CD1c-positive myeloid dendritic cell (primary cell): ENCODE data around the gene DUOX1.

Experiments used
- DNase-seq: peaks from one replicate; pipeline ENCODE4 v3.0.0-alpha.2; 2016; ENCODE audit errors: extremely low spot score

Gene DUOX1

DNA sequence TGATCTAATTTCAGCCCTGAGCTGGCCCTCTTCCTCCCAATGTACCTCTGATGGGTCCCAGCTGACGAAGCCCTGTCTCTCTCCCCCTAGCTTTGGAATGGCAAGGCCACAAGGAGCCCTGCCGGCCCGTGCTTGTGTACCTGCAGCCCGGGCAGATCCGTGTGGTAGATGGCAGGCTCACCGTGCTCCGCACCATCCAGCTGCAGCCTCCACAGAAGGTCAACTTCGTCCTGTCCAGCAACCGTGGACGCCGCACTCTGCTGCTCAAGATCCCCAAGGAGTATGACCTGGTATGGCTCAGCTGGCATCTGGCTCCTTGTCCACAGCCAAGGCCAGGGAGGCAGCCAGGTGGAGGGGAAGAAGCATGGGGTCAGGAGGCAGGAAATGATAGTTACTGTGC lies 14.2 kb downstream of the DUOX1 start:
- DNase-seq = no peak

DNA sequence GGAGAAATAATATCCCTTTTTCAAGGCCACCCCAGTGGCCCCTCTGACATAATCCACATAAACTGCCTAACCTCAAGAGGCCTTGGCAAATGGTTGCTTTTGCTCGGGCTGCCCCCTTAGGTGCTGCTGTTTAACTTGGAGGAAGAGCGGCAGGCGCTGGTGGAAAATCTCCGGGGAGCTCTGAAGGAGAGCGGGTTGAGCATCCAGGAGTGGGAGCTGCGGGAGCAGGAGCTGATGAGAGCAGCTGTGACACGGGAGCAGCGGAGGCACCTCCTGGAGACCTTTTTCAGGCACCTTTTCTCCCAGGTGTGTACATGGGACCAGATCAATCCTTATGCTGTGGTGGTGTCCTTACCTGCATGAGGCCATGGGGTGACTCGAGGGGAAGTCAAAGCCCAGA lies 15.0 kb downstream of the DUOX1 start:
- no peak for DNase-seq

DNA sequence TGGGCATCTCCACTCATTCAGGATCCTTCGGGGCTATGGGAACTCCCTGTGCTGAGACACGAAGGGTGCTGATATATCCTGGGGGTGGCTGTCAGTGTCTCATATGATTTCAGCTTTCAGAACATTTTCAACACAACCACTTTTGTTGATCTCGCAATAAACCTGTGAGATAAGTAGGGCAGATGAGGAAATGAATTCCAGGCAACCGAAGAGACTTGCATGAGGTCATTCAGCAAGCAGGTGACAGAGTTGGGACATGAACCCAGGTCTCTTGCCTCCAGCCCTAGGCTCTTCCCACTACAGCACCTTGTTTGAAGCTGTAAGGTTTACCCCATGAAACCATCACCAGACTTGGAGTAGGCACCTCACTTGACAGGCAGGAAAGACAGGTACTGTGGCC lies 16.6 kb downstream of the DUOX1 start:
- no peak for DNase-seq

GRCh38 chr15:45147606-45148005 lies 17.8 kb downstream of the DUOX1 start:
- no peak for DNase-seq

DNA sequence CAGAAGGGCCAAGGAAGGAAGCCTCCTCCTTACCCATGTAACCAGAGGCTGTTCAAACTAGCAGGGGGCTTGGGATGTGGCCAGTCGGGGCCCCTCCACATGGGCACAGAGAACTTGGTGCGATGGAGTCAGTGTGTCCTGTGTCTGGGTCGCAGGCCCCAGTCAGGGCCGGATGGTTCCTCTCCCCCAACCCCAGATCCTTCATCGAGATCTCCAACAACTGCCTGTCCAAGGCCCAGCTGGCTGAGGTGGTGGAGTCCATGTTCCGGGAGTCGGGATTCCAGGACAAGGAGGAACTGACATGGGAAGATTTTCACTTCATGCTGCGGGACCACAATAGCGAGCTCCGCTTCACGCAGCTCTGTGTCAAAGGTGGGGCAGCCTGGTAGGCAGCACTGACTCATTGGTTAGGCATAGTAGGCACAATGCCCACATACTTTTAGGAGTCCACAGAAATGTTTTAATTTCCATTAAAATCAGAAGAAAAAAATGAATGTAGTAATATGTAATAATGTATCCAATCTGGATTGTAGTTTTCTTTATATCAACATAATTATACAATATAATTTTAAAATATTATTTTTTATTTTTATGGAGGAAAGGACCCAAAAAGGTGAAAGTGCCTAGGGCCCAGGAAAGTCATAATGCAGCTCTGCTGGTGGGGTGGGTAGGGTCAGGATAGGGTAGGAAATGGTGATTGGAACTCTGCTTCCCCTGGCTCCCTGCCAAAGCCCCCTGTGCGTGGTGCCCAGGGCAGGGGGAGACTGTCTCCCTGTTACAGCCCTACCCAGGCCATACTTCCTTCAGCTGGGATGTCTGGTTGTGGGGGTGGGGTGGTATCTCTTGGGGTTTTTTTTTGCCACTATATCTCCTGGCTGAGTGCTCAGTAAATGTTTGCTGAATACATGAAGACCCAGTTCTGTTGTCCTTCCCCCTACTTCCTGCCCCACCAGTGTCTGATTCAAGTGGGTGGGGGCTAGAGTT lies 18.6 kb downstream of the DUOX1 start:
- no peak for DNase-seq

DNA sequence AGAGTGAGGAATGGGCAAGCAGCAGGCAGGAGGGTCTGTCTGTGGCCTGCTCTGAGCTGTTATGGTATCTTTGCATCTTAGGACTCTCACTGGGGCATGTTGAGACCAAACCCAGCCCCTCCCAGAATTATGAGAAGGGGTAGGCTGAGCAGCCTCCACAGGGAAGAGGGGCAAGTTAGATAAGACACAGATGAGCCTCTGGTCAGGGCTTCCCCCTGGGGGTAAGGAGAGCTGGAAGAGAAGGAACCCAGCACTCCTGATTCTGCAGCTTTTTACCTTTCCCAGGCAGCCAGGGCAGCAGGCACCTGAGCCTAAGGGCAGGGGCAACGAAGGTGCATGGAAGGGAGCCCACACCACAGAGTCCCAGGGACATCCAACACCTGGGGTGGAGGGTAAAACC lies 19.3 kb downstream of the DUOX1 start:
- DNase-seq = no peak

GRCh38 chr15:45150481-45150880 lies 20.7 kb downstream of the DUOX1 start:
- DNase-seq = no peak

GRCh38 chr15:45150997-45151396 lies 21.2 kb downstream of the DUOX1 start:
- DNase-seq = no peak

GRCh38 chr15:45151998-45152828 lies 22.4 kb downstream of the DUOX1 start:
- DNase-seq = no peak

- DNase-seq = no peak
These were observed 25.9 kb downstream of the DUOX1 start for GRCh38 chr15:45155739-45156138.

DNA sequence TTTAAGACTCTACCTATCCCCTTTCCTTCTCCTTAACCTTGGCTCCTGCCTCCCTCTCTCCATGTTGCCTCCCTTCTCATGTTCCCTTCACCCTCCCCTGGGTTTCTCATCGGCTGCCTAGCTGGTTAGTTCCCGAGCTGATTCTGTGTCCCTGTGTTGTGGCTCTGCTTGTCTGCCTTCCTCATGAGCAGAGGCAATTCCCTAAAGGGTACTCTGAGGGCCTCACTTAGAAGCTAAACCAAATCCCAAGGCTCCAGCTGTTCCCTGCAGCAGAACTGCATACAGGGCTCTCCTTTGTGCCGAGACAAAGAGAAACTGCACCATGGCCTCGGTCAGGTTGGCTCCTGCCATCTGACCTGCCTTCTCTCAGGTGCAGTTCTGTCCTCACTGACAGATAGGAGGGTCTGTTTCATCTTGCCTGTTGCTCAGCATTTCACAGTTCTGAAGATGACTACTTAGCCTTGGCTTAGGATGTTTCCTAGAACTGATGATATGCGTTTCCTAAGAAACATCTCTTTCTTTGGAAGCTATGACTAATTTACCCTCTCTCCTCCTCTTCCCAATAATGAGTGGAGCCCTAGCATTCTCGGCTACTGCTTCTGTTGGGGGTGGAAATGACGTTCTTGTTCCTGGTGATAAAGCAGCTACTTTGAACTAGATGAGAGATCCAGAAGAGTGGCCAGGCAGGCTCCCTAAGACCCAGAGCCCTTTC lies 27.1 kb downstream of the DUOX1 start:
- peak; percentile 79 for DNase-seq

DNA sequence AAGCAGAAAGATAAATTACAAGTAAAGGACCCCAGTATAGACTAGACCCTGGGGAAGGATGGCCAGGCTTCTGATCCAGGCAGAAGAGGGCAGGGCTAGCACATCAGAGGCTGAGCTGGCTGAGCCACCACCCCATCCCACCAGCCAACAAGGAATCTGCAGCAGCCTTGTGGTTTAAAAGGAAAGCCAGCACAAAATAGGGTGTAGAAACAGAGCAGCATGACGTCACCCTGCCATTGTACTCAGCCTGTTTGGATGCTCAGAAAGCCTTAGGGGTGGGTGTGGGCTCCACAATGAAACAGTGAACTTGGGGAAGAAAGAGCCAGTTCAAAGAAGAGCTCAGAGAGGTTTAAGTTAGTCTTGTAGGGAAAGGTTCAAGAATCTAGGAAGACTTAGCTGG lies 28.2 kb downstream of the DUOX1 start:
- DNase-seq = peak; percentile 75

- DNase-seq = no peak
These were observed 31.9 kb downstream of the DUOX1 start for GRCh38 chr15:45161666-45162065.

DNA sequence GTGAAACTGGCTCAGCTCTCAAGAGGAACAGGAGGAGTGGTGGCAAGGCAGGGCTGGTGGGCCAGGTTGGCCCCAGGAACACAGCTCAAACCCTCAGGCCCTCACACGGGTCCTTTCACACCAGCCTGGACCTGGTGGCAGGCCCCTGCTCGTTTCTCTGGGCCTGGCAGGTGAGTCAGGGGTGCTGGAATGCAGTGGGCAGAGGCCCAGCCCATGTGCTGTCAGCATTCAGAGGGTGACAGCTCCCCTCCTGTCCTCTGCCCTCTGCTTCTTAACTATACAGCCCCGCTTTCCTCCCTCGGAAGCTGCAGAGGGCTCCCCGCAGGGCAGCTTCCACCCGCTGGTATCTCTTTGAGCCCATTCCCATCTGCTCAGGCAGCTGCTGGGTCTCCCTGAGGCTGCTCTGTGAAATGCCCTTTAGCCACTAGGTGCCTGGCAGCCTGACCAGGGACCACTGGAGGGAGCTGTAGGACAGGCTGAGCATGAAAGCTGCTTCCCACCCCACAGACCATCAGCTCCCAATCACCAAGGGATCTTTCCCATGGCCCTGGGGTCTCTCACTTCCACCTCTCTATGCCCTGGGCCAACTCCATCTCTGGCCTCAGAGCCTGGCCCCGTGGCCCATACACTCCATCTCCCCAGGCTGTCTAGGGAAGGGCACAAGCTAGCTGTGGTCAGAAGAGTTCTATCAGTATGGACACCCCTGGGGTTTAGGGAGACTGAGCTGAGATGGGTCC lies 33.1 kb downstream of the DUOX1 start:
- peak; percentile 81 for DNase-seq

- no peak for DNase-seq
These were observed 33.7 kb downstream of the DUOX1 start for GRCh38 chr15:45163508-45163856.

DNA sequence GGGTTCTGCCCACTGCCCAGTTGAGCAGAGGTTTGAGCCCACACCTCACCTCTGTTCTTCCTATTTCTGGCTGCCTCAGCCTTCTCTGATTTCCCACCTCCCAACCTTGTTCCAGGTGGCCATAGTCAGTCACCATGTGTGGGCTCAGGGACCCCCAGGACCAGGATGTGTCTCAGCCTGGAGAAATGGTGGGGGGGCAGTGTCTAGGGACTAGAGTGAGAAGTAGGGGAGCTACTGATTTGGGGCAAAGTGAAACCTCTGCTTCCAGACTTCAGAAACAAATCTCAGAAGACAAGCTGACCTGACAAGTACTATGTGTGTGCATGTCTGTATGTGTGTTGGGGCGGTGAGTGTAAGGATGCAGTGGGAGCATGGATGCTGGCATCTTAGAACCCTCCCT lies 35.1 kb downstream of the DUOX1 start:
- no peak for DNase-seq

DNA sequence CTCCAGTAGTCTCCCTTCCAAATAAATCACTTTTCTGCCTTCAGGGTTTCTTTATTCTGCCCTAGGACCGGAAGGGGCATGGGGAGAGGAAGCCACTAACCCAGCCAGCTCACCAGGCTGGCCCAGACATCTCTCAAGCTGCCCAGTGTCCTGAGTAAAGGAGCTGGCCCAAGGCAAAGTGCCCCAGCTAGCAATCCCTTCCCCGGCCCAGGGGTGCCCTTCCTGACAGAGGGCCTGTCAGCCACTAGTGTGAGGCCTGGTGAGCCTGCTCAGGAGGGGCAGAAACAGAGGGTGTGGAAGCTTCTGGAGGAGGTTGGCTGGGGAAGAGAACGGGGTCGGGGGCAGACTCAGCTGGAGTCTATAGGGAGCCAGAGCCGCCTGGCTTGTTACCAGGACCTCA lies 35.7 kb downstream of the DUOX1 start:
- DNase-seq = no peak

DNA sequence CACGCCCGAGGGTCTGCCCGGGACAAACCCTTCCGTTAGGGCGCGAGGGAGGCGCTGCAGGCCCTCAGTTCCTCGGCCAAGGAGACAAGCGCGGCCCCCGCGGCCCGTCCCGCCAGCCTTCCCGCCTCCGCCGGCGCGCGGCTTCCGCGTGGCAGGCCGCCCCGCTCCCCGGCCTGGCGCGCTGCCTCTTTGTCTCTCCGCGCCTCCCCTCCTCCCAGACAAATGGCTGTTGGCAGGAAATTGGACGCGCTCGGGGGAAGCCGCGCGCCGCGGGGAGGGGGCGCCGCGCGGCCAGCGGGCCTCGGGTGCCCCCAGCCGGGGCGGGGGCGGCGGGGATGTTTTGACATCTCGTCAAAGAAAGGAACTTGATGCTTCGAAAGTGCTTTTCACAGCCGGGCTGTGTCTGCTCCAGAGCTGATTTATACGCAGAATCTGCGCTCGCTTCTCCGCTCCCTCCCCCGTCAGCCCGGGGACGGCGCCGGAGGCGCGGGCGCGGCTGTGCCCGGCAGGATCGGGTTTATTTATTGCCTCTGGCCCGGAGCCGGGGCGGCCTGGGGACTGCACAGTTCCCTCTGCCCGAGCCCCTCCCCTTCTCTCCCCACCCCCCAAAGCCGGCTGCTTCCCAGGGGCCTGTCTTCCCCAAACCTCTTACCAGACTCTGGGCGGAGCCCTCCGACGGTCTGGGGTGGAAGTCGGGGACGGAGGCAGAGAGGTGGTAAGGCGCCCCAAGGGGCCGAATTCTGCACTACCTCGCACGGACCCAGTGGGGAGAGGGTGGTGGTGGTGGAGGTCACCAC lies 37.2 kb downstream of the DUOX1 start:
- peak; percentile 90 for DNase-seq

DNA sequence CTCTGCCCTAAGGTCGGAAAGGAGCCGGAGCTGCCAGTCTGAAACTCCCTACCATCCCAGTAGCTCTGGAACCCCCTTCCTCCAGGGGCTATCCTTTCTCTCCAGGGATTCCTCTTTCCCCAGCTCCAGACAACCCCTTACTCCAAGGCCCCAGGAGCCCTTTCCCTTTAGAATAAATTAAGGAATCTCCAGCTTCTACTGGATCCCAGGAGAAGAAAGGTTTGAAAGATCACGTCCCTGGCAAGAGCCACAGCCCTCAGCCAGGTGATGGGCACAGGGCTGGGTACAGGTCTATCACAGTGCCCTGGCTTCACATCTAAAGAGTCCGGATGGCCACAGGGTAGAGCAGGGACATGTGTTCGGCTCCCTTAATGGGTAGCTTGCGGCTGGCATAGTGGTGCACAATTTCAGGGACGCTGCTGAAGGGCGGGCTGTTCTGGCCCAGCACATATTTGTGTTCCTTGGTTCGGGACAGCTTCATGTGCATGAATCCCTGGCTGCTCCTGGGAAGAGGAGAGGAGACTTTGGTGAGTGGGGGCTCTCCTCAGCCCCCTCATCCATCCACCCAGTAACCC lies 37.9 kb downstream of the DUOX1 start:
- DNase-seq = no peak

DNA sequence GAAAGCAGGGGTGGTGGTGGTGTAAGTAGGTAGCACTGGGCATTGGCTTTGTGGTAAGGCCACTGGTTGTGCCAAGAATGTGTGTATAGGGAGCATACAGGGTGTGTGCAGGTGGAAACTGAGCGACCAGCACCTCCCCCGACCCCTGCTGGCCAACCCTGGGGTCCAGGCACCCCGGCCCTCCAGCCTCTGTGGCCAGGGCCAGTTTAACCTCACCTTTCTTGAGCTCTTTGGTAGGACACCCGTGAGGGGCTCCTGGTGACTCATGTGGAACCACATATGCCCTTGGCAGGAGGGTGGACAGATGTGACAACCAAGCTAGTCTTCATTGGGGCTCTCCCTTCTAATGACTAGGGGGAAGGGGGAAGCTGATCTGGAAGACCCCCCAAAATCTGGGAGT lies 38.5 kb downstream of the DUOX1 start:
- no peak for DNase-seq
